ENCODE data around the gene CEACAM18.

DNA sequence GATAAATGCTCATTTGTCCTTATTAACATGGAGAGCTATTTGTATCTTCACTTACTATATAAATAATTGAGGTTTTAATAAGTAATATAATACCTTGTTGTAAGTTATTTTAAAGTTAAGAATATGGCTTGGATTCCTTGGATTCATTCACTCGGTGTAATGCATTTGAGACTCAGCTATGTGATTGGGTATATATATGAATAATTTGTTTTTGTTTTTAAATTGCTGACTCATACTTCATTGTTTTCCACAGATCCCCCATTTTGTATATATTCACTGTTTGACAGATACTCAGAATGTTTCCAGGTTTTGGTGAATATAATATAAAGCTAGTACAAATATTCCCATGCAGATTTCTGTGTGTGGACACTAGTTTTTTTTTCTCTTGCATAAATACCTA is 6.8 kb upstream of the CEACAM18 start:
- no peak for TF ChIP-seq RCOR1 (IDR thresholded peaks at IDR 0.05; ENCODE audit: low read depth, low read length)
- no peak for TF ChIP-seq POLR2A (IDR thresholded peaks at IDR 0.05; ENCODE audit: low read length)
- TF ChIP-seq, protein P1, sequence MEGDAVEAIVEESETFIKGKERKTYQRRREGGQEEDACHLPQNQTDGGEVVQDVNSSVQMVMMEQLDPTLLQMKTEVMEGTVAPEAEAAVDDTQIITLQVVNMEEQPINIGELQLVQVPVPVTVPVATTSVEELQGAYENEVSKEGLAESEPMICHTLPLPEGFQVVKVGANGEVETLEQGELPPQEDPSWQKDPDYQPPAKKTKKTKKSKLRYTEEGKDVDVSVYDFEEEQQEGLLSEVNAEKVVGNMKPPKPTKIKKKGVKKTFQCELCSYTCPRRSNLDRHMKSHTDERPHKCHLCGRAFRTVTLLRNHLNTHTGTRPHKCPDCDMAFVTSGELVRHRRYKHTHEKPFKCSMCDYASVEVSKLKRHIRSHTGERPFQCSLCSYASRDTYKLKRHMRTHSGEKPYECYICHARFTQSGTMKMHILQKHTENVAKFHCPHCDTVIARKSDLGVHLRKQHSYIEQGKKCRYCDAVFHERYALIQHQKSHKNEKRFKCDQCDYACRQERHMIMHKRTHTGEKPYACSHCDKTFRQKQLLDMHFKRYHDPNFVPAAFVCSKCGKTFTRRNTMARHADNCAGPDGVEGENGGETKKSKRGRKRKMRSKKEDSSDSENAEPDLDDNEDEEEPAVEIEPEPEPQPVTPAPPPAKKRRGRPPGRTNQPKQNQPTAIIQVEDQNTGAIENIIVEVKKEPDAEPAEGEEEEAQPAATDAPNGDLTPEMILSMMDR (IDR thresholded peaks at IDR 0.05) = no peak
- no peak for TF ChIP-seq CHD2 (IDR thresholded peaks at IDR 0.05; ENCODE audit: low read length, partially characterized antibody)
- TF ChIP-seq EP300 (IDR thresholded peaks at IDR 0.05) = no peak
- TF ChIP-seq, protein P2, sequence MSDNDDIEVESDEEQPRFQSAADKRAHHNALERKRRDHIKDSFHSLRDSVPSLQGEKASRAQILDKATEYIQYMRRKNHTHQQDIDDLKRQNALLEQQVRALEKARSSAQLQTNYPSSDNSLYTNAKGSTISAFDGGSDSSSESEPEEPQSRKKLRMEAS (IDR thresholded peaks at IDR 0.05) = no peak
- no peak for TF ChIP-seq EHMT2 (IDR thresholded peaks at IDR 0.05; ENCODE audit: low read depth)
- TF ChIP-seq, protein P3, sequence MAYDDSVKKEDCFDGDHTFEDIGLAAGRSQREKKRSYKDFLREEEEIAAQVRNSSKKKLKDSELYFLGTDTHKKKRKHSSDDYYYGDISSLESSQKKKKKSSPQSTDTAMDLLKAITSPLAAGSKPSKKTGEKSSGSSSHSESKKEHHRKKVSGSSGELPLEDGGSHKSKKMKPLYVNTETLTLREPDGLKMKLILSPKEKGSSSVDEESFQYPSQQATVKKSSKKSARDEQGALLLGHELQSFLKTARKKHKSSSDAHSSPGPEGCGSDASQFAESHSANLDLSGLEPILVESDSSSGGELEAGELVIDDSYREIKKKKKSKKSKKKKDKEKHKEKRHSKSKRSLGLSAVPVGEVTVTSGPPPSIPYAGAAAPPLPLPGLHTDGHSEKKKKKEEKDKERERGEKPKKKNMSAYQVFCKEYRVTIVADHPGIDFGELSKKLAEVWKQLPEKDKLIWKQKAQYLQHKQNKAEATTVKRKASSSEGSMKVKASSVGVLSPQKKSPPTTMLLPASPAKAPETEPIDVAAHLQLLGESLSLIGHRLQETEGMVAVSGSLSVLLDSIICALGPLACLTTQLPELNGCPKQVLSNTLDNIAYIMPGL (CRISPR knock-in tag; IDR thresholded peaks at IDR 0.05; ENCODE audit: borderline replicate concordance) = no peak
- TF ChIP-seq RNF2 (IDR thresholded peaks at IDR 0.05; ENCODE audit: borderline replicate concordance, low read depth) = no peak
- no peak for TF ChIP-seq SMC3 (IDR thresholded peaks at IDR 0.05)
